Mesenchymal stem cell (in vitro differentiated cells and primary cell): ENCODE measurements around the gene SSPN.

Experiments
- DNase-seq: peaks from one replicate; pipeline ENCODE4 v3.0.0-alpha.2; 2013
- H2AFZ ChIP-seq: one replicate; pipeline ENCODE4 v1.6.1; 2013; ENCODE audit warnings: low read depth, mild to moderate bottlenecking, control low read depth, inconsistent platforms, low read length, moderate library complexity
- H2AK5ac ChIP-seq: 2 replicates; pipeline ENCODE4 v1.6.1; 2013; ENCODE audit warnings: low read length, moderate library complexity, mild to moderate bottlenecking, inconsistent platforms; ENCODE audit not compliant: severe bottlenecking
- H2BK120ac ChIP-seq: one replicate; pipeline ENCODE4 v1.6.1; 2013; ENCODE audit warnings: low read depth, mild to moderate bottlenecking, inconsistent platforms, low read length, moderate library complexity
- H2BK12ac ChIP-seq, 2 experiments: one replicate each; pipeline ENCODE4 v1.6.1; 2013; ENCODE audit warnings: inconsistent platforms in 2 of 2, low read length in 2 of 2, mild to moderate bottlenecking in 2 of 2, moderate library complexity in 2 of 2, control low read depth in 1 of 2
- H2BK15ac ChIP-seq: one replicate; pipeline ENCODE4 v1.6.1; 2013; ENCODE audit warnings: mild to moderate bottlenecking, low read depth, inconsistent platforms; ENCODE audit not compliant: poor library complexity, severe bottlenecking
- H2BK5ac ChIP-seq: 2 replicates; pipeline ENCODE4 v1.6.1; 2013; ENCODE audit warnings: low read depth, mild to moderate bottlenecking, low read length, control low read depth, inconsistent platforms; ENCODE audit not compliant: poor library complexity, severe bottlenecking
- H3K14ac ChIP-seq, 2 experiments: one replicate each; pipeline ENCODE4 v1.6.1; 2013; ENCODE audit warnings: inconsistent platforms in 2 of 2, low read length in 2 of 2, control low read depth in 1 of 2, mild to moderate bottlenecking in 1 of 2, moderate library complexity in 1 of 2
- H3K18ac ChIP-seq, 2 experiments: one replicate each; pipeline ENCODE4 v1.6.1; 2013; ENCODE audit warnings: inconsistent platforms in 2 of 2, low read length in 2 of 2, control low read depth in 1 of 2, low read depth in 1 of 2, mild to moderate bottlenecking in 1 of 2
- H3K23ac ChIP-seq, 2 experiments: one replicate each; pipeline ENCODE4 v1.6.1; 2013; ENCODE audit warnings: inconsistent platforms in 2 of 2, low read length in 2 of 2, mild to moderate bottlenecking in 2 of 2, moderate library complexity in 2 of 2, control low read depth in 1 of 2
- H3K27ac ChIP-seq: 2 replicates; pipeline ENCODE4 v1.5.1; 2013; ENCODE audit warnings: mild to moderate bottlenecking, moderate library complexity, low read length, control low read depth, inconsistent platforms; ENCODE audit not compliant: poor library complexity, severe bottlenecking
- H3K27me3 ChIP-seq, 2 experiments: 2 replicates each; pipeline versions ENCODE4 v1.6.1 to v1.7.0; 2013; ENCODE audit warnings: low read length in 2 of 2, mild to moderate bottlenecking in 2 of 2, moderate library complexity in 2 of 2, control low read depth in 1 of 2, inconsistent platforms in 1 of 2; ENCODE audit not compliant: control insufficient read depth in 1 of 2, insufficient read depth in 1 of 2
- H3K36me3 ChIP-seq, 2 experiments: 2 replicates each; pipeline versions ENCODE4 v1.6.1 to v1.7.0; 2013; ENCODE audit warnings: low read length in 2 of 2, control low read depth in 1 of 2, inconsistent platforms in 1 of 2, low read depth in 1 of 2, mild to moderate bottlenecking in 1 of 2; ENCODE audit not compliant: insufficient read depth in 2 of 2, control insufficient read depth in 1 of 2
- H3K4ac ChIP-seq, 2 experiments: one replicate each; pipeline ENCODE4 v1.6.1; 2013; ENCODE audit warnings: inconsistent platforms in 2 of 2, low read length in 2 of 2, mild to moderate bottlenecking in 2 of 2, moderate library complexity in 2 of 2, control low read depth in 1 of 2, low read depth in 1 of 2
- H3K4me1 ChIP-seq: 2 replicates; pipeline ENCODE4 v1.6.1; 2013; ENCODE audit warnings: low read depth, low read length, control low read depth; ENCODE audit not compliant: control insufficient read depth, insufficient read depth
- H3K4me2 ChIP-seq: 2 replicates; pipeline ENCODE4 v1.6.1; 2013; ENCODE audit warnings: low read length, mild to moderate bottlenecking, inconsistent platforms; ENCODE audit not compliant: poor library complexity, severe bottlenecking
- H3K4me3 ChIP-seq, 2 experiments: 2 replicates each; pipeline versions ENCODE4 v1.5.1 to v1.7.0; 2013; ENCODE audit warnings: low read length in 2 of 2, mild to moderate bottlenecking in 2 of 2, control low read depth in 1 of 2, low read depth in 1 of 2; ENCODE audit not compliant: insufficient read depth in 1 of 2
- H3K79me1 ChIP-seq: replicated peaks from 2 replicates; pipeline ENCODE4 v1.6.1; 2013; ENCODE audit warnings: mild to moderate bottlenecking, control low read depth, low read length, inconsistent platforms; ENCODE audit not compliant: poor library complexity, severe bottlenecking
- H3K9ac ChIP-seq: 2 replicates; pipeline ENCODE4 v1.7.0; 2013; ENCODE audit warnings: mild to moderate bottlenecking, low read length, moderate library complexity
- H3K9me3 ChIP-seq: 2 replicates; pipeline ENCODE4 v1.7.0; 2013; ENCODE audit warnings: mild to moderate bottlenecking, low read length; ENCODE audit not compliant: control insufficient read depth
- H4K8ac ChIP-seq: one replicate; pipeline ENCODE4 v1.6.1; 2013; ENCODE audit warnings: inconsistent platforms, mild to moderate bottlenecking, low read length, moderate library complexity
- H4K91ac ChIP-seq: one replicate; pipeline ENCODE4 v1.6.1; 2013; ENCODE audit warnings: mild to moderate bottlenecking, low read length, inconsistent platforms
- WGBS: methylation state at CpG from one replicate; pipeline ENCODE4 v1.1.7; 2013; ENCODE audit warnings: mixed read lengths; 5-methylcytosine and 5-hydroxymethylcytosine counted together

Gene SSPN

DNA sequence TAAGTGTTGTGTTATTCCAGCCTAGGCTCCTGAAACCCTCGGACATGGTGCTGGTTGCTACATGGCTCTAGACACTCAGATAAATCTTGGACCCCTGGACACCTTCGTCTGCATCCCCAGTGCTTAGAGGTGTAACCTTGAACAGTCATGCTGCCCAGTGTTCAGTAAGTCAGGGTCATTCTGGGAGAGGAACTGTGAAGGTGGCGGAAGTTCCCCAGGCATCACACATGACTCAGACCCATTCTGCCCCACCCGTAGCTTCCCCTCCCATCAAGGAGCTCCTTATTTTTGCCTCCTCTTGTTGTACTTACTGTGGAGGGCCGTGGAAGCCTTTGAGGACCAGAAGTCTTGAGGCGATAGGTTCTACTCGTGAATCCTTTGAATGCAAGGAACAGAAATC, 18.1 kb upstream of the SSPN start:
- Histone ChIP-seq H2BK120ac (no peak overlapping the region), H3K14ac (no peak overlapping the region), H3K4me2 (no peak overlapping the region), H2BK5ac (no peak overlapping the region), H2BK15ac (no peak overlapping the region), H2BK12ac (no peak overlapping the region), H3K9ac (no peak overlapping the region), H3K4me1 (no peaks in the 10 kb centered on the region), H3K79me1 (no peaks in the 10 kb centered on the region), H4K8ac (no peak overlapping the region), H2AK5ac (no peak overlapping the region), H3K27me3 (no peaks in the 10 kb centered on the region), H3K4ac (no peak overlapping the region), H3K23ac (no peak overlapping the region), H3K4me3 (no peak overlapping the region), H3K36me3 (no peaks in the 10 kb centered on the region), H4K91ac (no peak overlapping the region), H3K27ac (no peak overlapping the region), H3K9me3 (no peaks in the 10 kb centered on the region), H3K18ac (no peak overlapping the region), H2AFZ (no peak overlapping the region)
- no peak for DNase-seq
- 81% methylated on average over 7 of the region's 7 CpGs for WGBS

DNA sequence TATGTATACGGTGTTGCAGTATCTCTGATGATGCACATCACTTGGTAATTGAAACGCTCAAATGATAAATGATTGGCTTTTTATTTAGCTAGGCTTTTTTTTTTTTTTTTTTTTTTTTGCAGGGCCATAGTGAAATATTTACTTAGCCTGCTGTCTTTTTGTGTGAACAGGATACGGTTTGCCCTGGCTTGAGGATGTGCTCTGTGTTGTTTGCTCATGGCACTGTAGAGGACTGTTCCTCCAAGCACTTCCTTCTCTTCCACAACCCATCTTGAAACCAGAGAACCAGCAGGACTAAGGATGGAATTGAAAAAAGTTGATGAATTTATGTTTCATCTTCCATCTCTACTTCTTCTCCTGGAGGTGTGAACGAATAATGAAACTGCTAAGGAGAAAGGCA, 15.5 kb upstream of the SSPN start:
- Histone ChIP-seq H2BK15ac (no peak overlapping the region), H3K4ac (no peak overlapping the region), H3K9ac (no peak overlapping the region), H3K4me2 (no peak overlapping the region), H3K18ac (no peak overlapping the region), H3K36me3 (no peaks in the 10 kb centered on the region), H2BK120ac (no peak overlapping the region), H2AFZ (no peak overlapping the region), H4K91ac (no peak overlapping the region), H3K4me1 (no peaks in the 10 kb centered on the region), H3K27me3 (no peaks in the 10 kb centered on the region), H4K8ac (no peak overlapping the region), H3K4me3 (no peak overlapping the region), H3K23ac (no peak overlapping the region), H2AK5ac (no peak overlapping the region), H3K14ac (no peak overlapping the region), H3K79me1 (no peaks in the 10 kb centered on the region), H2BK5ac (no peak overlapping the region), H2BK12ac (no peak overlapping the region), H3K27ac (no peak overlapping the region), H3K9me3 (no peaks in the 10 kb centered on the region)
- no peak for DNase-seq
- WGBS, result 98% methylated on average over 3 of the region's 4 CpGs

- Histone ChIP-seq H2AFZ (no peak overlapping the region), H2BK12ac (no peak overlapping the region), H3K23ac (no peak overlapping the region), H3K9ac (no peak overlapping the region), H3K4ac (no peak overlapping the region), H4K8ac (no peak overlapping the region), H3K4me1 (peaks cover 4% of the 10 kb centered on the region), H3K14ac (no peak overlapping the region), H3K18ac (no peak overlapping the region), H3K27me3 (no peaks in the 10 kb centered on the region), H4K91ac (no peak overlapping the region), H3K36me3 (no peaks in the 10 kb centered on the region), H3K4me2 (no peak overlapping the region), H3K79me1 (no peaks in the 10 kb centered on the region), H3K27ac (no peak overlapping the region), H2AK5ac (no peak overlapping the region), H2BK5ac (no peak overlapping the region), H2BK15ac (no peak overlapping the region), H3K9me3 (no peaks in the 10 kb centered on the region), H3K4me3 (no peak overlapping the region), H2BK120ac (no peak overlapping the region)
- WGBS, result 73% methylated on average over 1 of the region's 2 CpGs
- no peak for DNase-seq
Observed at GRCh38 chr12:26182377-26182776, 13.0 kb upstream of the SSPN start.

DNA sequence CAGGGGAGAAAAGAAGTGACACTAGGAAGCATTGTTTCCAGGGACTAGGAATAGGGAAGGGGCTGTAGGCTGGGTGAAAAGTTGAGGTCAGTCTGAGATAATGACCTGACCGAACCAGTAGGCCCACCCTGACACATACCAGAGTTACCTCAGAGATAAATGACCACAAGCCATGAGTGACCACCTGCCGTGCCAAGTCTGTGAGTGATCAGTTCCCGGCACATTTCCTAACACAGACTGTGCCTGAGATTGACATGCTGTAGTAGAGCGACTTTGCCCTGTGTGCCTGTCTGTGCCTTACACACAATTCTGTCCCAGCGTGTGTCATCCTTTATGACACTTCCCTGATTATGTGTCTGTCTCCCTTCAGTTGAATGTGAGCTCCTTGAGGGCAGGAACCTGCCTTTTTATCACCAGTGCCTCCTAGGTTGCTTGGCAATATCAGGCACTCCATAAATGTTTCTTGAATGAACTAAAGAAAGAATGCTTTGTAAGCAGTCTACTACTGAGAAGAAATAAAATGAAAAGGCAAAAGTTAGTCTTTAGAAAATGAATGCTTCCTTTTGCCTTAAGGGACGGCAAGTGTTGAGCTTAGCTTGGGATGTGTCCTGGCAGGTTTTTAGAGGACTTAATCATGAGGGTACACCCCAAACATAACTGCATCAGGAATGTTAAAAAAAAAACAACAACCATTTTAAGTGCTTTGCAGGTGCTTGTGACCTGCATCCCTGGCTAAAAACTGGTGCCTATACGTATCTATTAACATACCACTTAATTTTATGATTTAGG, 9.6 kb upstream of the SSPN start:
- Histone ChIP-seq H2AK5ac (peak overlapping the region; percentile 44), H2BK5ac (no peak overlapping the region), H3K36me3 (no peaks in the 10 kb centered on the region), H3K79me1 (no peaks in the 10 kb centered on the region), H4K91ac (peak overlapping the region; percentile 60), H3K27me3 (no peaks in the 10 kb centered on the region), H2BK120ac (no peak overlapping the region), H2BK12ac (no peak overlapping the region), H2BK15ac (no peak overlapping the region), H3K23ac (no peak overlapping the region), H3K4ac (no peak overlapping the region), H3K27ac (no peak overlapping the region), H3K9ac (no peak overlapping the region), H3K18ac (no peak overlapping the region), H2AFZ (no peak overlapping the region), H3K4me1 (peaks cover 4% of the 10 kb centered on the region), H3K9me3 (no peaks in the 10 kb centered on the region), H3K4me2 (no peak overlapping the region), H4K8ac (no peak overlapping the region), H3K14ac (peak overlapping the region in 1 of 2 experiments; percentile 4), H3K4me3 (no peak overlapping the region)
- DNase-seq, result no peak
- WGBS, result 78% methylated on average over 6 of the region's 7 CpGs
